GM12878 (cell line): ENCODE measurements around the gene RAB26. TPM values are rescaled to one million over a fixed set of nuclear protein-coding genes. Genes with fewer than 3 reads are reported as not detected.
A peak's percentile ranks its signal among the peaks of the same experiment; 100 is the strongest.

ENCODE experiments used
- CEBPB ChIP-seq, 2 experiments: fragments of 150-350 bp in 1 of 2; IDR thresholded peaks; 2 replicates each; pipeline ENCODE4 v1.6.1; 2012 to 2014; ENCODE audit warnings: low read depth in 2 of 2, low read length in 2 of 2, borderline replicate concordance in 1 of 2, inconsistent platforms in 1 of 2
- CREM ChIP-seq: IDR thresholded peaks from 2 replicates; pipeline ENCODE4 v1.6.1; 2014; ENCODE audit warnings: antibody characterized with exemption, low read depth
- EP300 ChIP-seq, 2 experiments: fragments of 150-350 bp in 1 of 2; IDR thresholded peaks; 2 replicates each; pipeline ENCODE4 v1.6.1; 2011 to 2012; ENCODE audit warnings: low read depth in 2 of 2, low read length in 2 of 2, borderline replicate concordance in 1 of 2, improper control_type of control experiment in 1 of 2, inconsistent platforms in 1 of 2; ENCODE audit not compliant: control insufficient read depth in 1 of 2
- IKZF1 ChIP-seq: fragments of 450-650 bp; conservative IDR thresholded peaks from 2 replicates; pipeline ENCODE4 v1.6.1; 2017; ENCODE audit warnings: antibody characterized with exemption, mild to moderate bottlenecking
- MEF2A ChIP-seq: IDR thresholded peaks from 2 replicates; pipeline ENCODE4 v1.6.1; 2011; ENCODE audit warnings: low read depth, mild to moderate bottlenecking, low read length, moderate library complexity; ENCODE audit not compliant: insufficient read depth
- MLLT1 ChIP-seq: fragments of 450-650 bp; IDR thresholded peaks from 2 replicates; pipeline ENCODE4 v1.6.1; 2016; ENCODE audit warnings: mild to moderate bottlenecking
- NFYB ChIP-seq: IDR thresholded peaks from 2 replicates; pipeline ENCODE4 v1.6.1; 2011; ENCODE audit warnings: low read depth, mild to moderate bottlenecking, low read length, improper control_type of control experiment, moderate library complexity; ENCODE audit not compliant: insufficient read depth
- SIX5 ChIP-seq: IDR thresholded peaks from 2 replicates; pipeline ENCODE4 v1.6.1; 2011; ENCODE audit warnings: mild to moderate bottlenecking, low read depth, low read length, moderate library complexity; ENCODE audit not compliant: severe bottlenecking
- SMC3 ChIP-seq: IDR thresholded peaks from 2 replicates; pipeline ENCODE4 v1.6.1; 2011; ENCODE audit warnings: low read length, improper control_type of control experiment, borderline replicate concordance
- SP1 ChIP-seq: IDR thresholded peaks from one replicate; pipeline ENCODE4 v1.6.1; 2011; ENCODE audit warnings: low read depth, low read length
- TBL1XR1 ChIP-seq: IDR thresholded peaks from 2 replicates; pipeline ENCODE4 v1.6.1; 2012; ENCODE audit warnings: low read depth, low read length, improper control_type of control experiment
- YY1 ChIP-seq: IDR thresholded peaks from 2 replicates; pipeline ENCODE4 v1.6.1; 2011; ENCODE audit warnings: low read depth, mild to moderate bottlenecking, low read length
- ZNF207 ChIP-seq: fragments of 450-650 bp; IDR thresholded peaks from 2 replicates; pipeline ENCODE4 v1.6.1; 2014; ENCODE audit warnings: antibody characterized with exemption, mild to moderate bottlenecking, borderline replicate concordance
- ZNF24 ChIP-seq: fragments of 450-650 bp; IDR thresholded peaks from 2 replicates; pipeline ENCODE4 v1.6.1; 2017; ENCODE audit warnings: antibody characterized with exemption, mild to moderate bottlenecking
- ZNF622 ChIP-seq: fragments of 450-650 bp; IDR thresholded peaks from 2 replicates; pipeline ENCODE4 v1.6.1; 2017; ENCODE audit warnings: mild to moderate bottlenecking, inconsistent platforms
- ZSCAN29 ChIP-seq: fragments of 450-650 bp; IDR thresholded peaks from 2 replicates; pipeline ENCODE4 v1.6.1; 2017; ENCODE audit warnings: mild to moderate bottlenecking, moderate library complexity
- polyA plus RNA-seq, 11 experiments: library from polyadenylated mRNA; depleted of rRNA in 4 of 11; unstranded in 6 of 11; stranded (reverse) in 5 of 11; fragments of >200 nt; fragmentation: Nextera tagmentation in 4 of 11; fragmentation: Illumina TruSeq in 1 of 11; extraction: Ambion mirVana in 4 of 11; extraction: Trizol in 1 of 11; gene quantifications; 1 replicate in 1 of 11; 2 replicates in 10 of 11; pipeline versions ENCODE4 v1.2.1 to v1.2.3, GENCODE V29; 2011 to 2016; ENCODE audit warnings: inconsistent platforms in 2 of 11, missing spikeins in 2 of 11, low read depth in 1 of 11
- total RNA-seq, 4 experiments: library from RNA; depleted of rRNA in 3 of 4; stranded (reverse); fragments of >200 nt in 3 of 4; fragmentation: Illumina TruSeq in 1 of 4; extraction: Trizol in 1 of 4; gene quantifications; 2 replicates each; pipeline versions ENCODE4 v1.2.1 to v1.2.3, GENCODE V29; 2013 to 2021
- TF ChIP-seq, protein P1 (sequence below): IDR thresholded peaks from 2 replicates; pipeline ENCODE4 v1.6.1; 2012; ENCODE audit warnings: mild to moderate bottlenecking, low read depth, low read length
- TF ChIP-seq, protein P2 (sequence below): fragments of 150-350 bp; IDR thresholded peaks from 2 replicates; pipeline ENCODE4 v1.6.1; 2014; ENCODE audit warnings: mild to moderate bottlenecking, low read depth, low read length
- TF ChIP-seq, protein P3 (sequence below): IDR thresholded peaks from 2 replicates; pipeline ENCODE4 v1.6.1; 2011; ENCODE audit warnings: borderline replicate concordance, low read depth, mild to moderate bottlenecking, moderate library complexity, low read length; ENCODE audit not compliant: insufficient read depth, poor library complexity, severe bottlenecking

Gene RAB26
- total and polyA plus RNA-seq, 10 of the 15 experiments (the other 5 are each of a cell fraction or from before 2014, with no cell fraction given), result 0.13 to 4.5 (median 0.33) TPM; not detected in 1

- TF ChIP-seq MLLT1, result peak; percentile 71
- 0 out of 2 replicates have a peak, but pooled peaks have one; percentile 12 for TF ChIP-seq ZSCAN29
- peak; percentile 95 for TF ChIP-seq CREM
- peak; percentile 96 for TF ChIP-seq SIX5
- TF ChIP-seq, protein P1, sequence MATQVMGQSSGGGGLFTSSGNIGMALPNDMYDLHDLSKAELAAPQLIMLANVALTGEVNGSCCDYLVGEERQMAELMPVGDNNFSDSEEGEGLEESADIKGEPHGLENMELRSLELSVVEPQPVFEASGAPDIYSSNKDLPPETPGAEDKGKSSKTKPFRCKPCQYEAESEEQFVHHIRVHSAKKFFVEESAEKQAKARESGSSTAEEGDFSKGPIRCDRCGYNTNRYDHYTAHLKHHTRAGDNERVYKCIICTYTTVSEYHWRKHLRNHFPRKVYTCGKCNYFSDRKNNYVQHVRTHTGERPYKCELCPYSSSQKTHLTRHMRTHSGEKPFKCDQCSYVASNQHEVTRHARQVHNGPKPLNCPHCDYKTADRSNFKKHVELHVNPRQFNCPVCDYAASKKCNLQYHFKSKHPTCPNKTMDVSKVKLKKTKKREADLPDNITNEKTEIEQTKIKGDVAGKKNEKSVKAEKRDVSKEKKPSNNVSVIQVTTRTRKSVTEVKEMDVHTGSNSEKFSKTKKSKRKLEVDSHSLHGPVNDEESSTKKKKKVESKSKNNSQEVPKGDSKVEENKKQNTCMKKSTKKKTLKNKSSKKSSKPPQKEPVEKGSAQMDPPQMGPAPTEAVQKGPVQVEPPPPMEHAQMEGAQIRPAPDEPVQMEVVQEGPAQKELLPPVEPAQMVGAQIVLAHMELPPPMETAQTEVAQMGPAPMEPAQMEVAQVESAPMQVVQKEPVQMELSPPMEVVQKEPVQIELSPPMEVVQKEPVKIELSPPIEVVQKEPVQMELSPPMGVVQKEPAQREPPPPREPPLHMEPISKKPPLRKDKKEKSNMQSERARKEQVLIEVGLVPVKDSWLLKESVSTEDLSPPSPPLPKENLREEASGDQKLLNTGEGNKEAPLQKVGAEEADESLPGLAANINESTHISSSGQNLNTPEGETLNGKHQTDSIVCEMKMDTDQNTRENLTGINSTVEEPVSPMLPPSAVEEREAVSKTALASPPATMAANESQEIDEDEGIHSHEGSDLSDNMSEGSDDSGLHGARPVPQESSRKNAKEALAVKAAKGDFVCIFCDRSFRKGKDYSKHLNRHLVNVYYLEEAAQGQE, result peak; percentile 48; the same call in 1 of the 2 replicates
- TF ChIP-seq CEBPB (IDR thresholded peaks at IDR 0.05; ENCODE audit: borderline replicate concordance in 1 of 2, low read depth in 2 of 2, low read length in 2 of 2), result no peak
- TF ChIP-seq EP300 (IDR thresholded peaks at IDR 0.05; ENCODE audit: borderline replicate concordance in 1 of 2, control insufficient read depth in 1 of 2, low read depth in 2 of 2, low read length in 2 of 2), result 0 out of 4 replicates have a peak, but pooled peaks of 1 of the 2 experiments have one; percentile 10
- TF ChIP-seq TBL1XR1, result no peak
- TF ChIP-seq SMC3, result no peak
- TF ChIP-seq, protein P2, sequence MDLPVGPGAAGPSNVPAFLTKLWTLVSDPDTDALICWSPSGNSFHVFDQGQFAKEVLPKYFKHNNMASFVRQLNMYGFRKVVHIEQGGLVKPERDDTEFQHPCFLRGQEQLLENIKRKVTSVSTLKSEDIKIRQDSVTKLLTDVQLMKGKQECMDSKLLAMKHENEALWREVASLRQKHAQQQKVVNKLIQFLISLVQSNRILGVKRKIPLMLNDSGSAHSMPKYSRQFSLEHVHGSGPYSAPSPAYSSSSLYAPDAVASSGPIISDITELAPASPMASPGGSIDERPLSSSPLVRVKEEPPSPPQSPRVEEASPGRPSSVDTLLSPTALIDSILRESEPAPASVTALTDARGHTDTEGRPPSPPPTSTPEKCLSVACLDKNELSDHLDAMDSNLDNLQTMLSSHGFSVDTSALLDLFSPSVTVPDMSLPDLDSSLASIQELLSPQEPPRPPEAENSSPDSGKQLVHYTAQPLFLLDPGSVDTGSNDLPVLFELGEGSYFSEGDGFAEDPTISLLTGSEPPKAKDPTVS, result 0 out of 2 replicates have a peak, but pooled peaks have one; percentile 58
- TF ChIP-seq, protein P3, sequence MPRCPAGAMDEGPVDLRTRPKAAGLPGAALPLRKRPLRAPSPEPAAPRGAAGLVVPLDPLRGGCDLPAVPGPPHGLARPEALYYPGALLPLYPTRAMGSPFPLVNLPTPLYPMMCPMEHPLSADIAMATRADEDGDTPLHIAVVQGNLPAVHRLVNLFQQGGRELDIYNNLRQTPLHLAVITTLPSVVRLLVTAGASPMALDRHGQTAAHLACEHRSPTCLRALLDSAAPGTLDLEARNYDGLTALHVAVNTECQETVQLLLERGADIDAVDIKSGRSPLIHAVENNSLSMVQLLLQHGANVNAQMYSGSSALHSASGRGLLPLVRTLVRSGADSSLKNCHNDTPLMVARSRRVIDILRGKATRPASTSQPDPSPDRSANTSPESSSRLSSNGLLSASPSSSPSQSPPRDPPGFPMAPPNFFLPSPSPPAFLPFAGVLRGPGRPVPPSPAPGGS, result no peak
- peak; percentile 98 for TF ChIP-seq IKZF1
- TF ChIP-seq MEF2A, result no peak
- TF ChIP-seq SP1, result peak; percentile 95
- no peak for TF ChIP-seq ZNF24
- TF ChIP-seq ZNF207, result peak; percentile 90
- TF ChIP-seq YY1, result peak; percentile 75
- TF ChIP-seq NFYB, result peak; percentile 94
- TF ChIP-seq ZNF622, result no peak
Measured at GRCh38 chr16:2155091-2155950, 6.9 kb downstream of the RAB26 start, which contains the start of gene TRAF7 (continued).
